Measurements from ENCODE around the gene PRKCI.
"Not testable (repeated sequence)": the region's sequence is repeated elsewhere in the genome, so short reads cannot be mapped to it uniquely, and the experiment has no call there.

PRKCI gene

GRCh38 chr3:170221924-170222646 lies at the start of gene PRKCI:
PRKCI (plus strand) TSS chr3:170222424; CDS start chr3:170222670, 246 bp downstream.
- DNase-seq = peak; percentile 97

GRCh38 chr3:170178651-170179050 lies 43.6 kb upstream of the PRKCI start:
- no peak for DNase-seq

GRCh38 chr3:170179432-170179831 lies 42.8 kb upstream of the PRKCI start:
- DNase-seq = no peak

GRCh38 chr3:170180079-170180907 lies 41.9 kb upstream of the PRKCI start:
- DNase-seq = peak; percentile 21

- peak; percentile 83 for DNase-seq
These were observed 41.0 kb upstream of the PRKCI start, which contains the start of gene PHC3 for GRCh38 chr3:170180908-170181885. PHC3 (minus strand) TSS chr3:170181733; CDS start chr3:170181715, 18 bp downstream.

GRCh38 chr3:170189398-170190256 lies 32.6 kb upstream of the PRKCI start:
- no peak for DNase-seq

GRCh38 chr3:170195759-170196158 lies 26.5 kb upstream of the PRKCI start:
- not testable (repeated sequence) for DNase-seq

- no peak for DNase-seq
These were observed 25.4 kb upstream of the PRKCI start for GRCh38 chr3:170196833-170197232.

GRCh38 chr3:170200987-170201386 lies 21.2 kb upstream of the PRKCI start:
- DNase-seq = no peak

- no peak for DNase-seq
These were observed 20.7 kb upstream of the PRKCI start for GRCh38 chr3:170201527-170201926.

- no peak for DNase-seq
These were observed 18.8 kb upstream of the PRKCI start for GRCh38 chr3:170203457-170203856.

GRCh38 chr3:170204023-170204472 lies 18.2 kb upstream of the PRKCI start:
- no peak for DNase-seq

- DNase-seq = no peak
These were observed 17.7 kb upstream of the PRKCI start for GRCh38 chr3:170204509-170204908.

GRCh38 chr3:170205302-170205701 lies 16.9 kb upstream of the PRKCI start:
- no peak for DNase-seq

GRCh38 chr3:170206164-170206762 lies 16.0 kb upstream of the PRKCI start:
- DNase-seq = not testable (repeated sequence)

GRCh38 chr3:170207717-170208116 lies 14.5 kb upstream of the PRKCI start:
- no peak for DNase-seq

- DNase-seq = no peak
These were observed 10.6 kb upstream of the PRKCI start for GRCh38 chr3:170211668-170212067.

GRCh38 chr3:170219850-170220249 lies 2.4 kb upstream of the PRKCI start:
- no peak for DNase-seq

- no peak for DNase-seq
These were observed 1.4 kb upstream of the PRKCI start for GRCh38 chr3:170220871-170221270.

- peak; percentile 26 for DNase-seq
These were observed 670 bp downstream of the PRKCI start for GRCh38 chr3:170222647-170223541.

Measured in DMS79 treated with DMSO at 0.1 percent for 48 hours (cell line).